Body of pancreas (tissue), 4 donors: Measurements from ENCODE around the gene FBXW10B.

Experiments used
- CTCF ChIP-seq, 7 experiments: fragments of 450-650 bp in 4 of 7; fragments of 200-600 bp in 3 of 7; sonication (generic) in 3 of 7; IDR thresholded peaks; one replicate each; pipeline ENCODE4 v1.5.1; 2016 to 2019; ENCODE audit warnings: antibody characterized with exemption in 7 of 7
- POLR2A ChIP-seq, 3 donors: fragments of 450-650 bp; IDR thresholded peaks; one replicate each; pipeline ENCODE4 v1.6.1; 2016; ENCODE audit warnings: antibody characterized with exemption in 3 of 3, mild to moderate bottlenecking in 2 of 3

GRCh38 chr17:15657868-15658267, 38.4 kb upstream of the FBXW10B start:
- TF ChIP-seq POLR2A (IDR thresholded peaks at IDR 0.05) (no peak), CTCF (IDR thresholded peaks at IDR 0.05) (no peak)
